ENCODE data around the gene GPR55.

Gene GPR55

GRCh38 chr2:230942371-230942770 is 17.3 kb upstream of the GPR55 start:
- Histone ChIP-seq H3K9ac (no peak overlapping the region), H3K4me3 (ENCODE audit: low read depth, low read length) (no peak overlapping the region), H3K4me1 (no peaks in the 10 kb centered on the region), H3K27me3 (ENCODE audit: control insufficient read depth, insufficient read depth, low read length) (no peaks in the 10 kb centered on the region), H3K9me3 (ENCODE audit: control insufficient read depth, low read length) (no peaks in the 10 kb centered on the region), H3K4me2 (ENCODE audit: low read length) (no peak overlapping the region), H2AFZ (no peak overlapping the region), H3K27ac (no peak overlapping the region), H3K36me3 (ENCODE audit: control insufficient read depth, insufficient read depth, low read length) (no peaks in the 10 kb centered on the region), H3K79me2 (no peaks in the 10 kb centered on the region)
- TF ChIP-seq CTCF (IDR thresholded peaks at IDR 0.05): no peak

- Histone ChIP-seq H3K9ac (no peak overlapping the region), H3K36me3 (ENCODE audit: control insufficient read depth, insufficient read depth, low read length) (no peaks in the 10 kb centered on the region), H3K4me2 (ENCODE audit: low read length) (no peak overlapping the region), H2AFZ (no peak overlapping the region), H3K4me3 (ENCODE audit: low read depth, low read length) (no peak overlapping the region), H3K4me1 (no peaks in the 10 kb centered on the region), H3K27me3 (ENCODE audit: control insufficient read depth, insufficient read depth, low read length) (no peaks in the 10 kb centered on the region), H3K9me3 (ENCODE audit: control insufficient read depth, low read length) (no peaks in the 10 kb centered on the region), H3K27ac (no peak overlapping the region), H3K79me2 (no peaks in the 10 kb centered on the region)
- TF ChIP-seq CTCF (IDR thresholded peaks at IDR 0.05): no peak
Measured at GRCh38 chr2:230941202-230942180, 16.4 kb upstream of the GPR55 start.

- no peaks in the 10 kb centered on the region for H3K27me3 ChIP-seq (ENCODE audit: control insufficient read depth, insufficient read depth, low read length)
- no peak for TF ChIP-seq CTCF (IDR thresholded peaks at IDR 0.05)
- no peaks in the 10 kb centered on the region for H3K36me3 ChIP-seq (ENCODE audit: control insufficient read depth, insufficient read depth, low read length)
- no peaks in the 10 kb centered on the region for H3K4me1 ChIP-seq
- H3K4me2 ChIP-seq (ENCODE audit: low read length): no peak overlapping the region
- H3K4me3 ChIP-seq (ENCODE audit: low read depth, low read length): no peak overlapping the region
- no peaks in the 10 kb centered on the region for H3K79me2 ChIP-seq
- no peaks in the 10 kb centered on the region for H3K9me3 ChIP-seq (ENCODE audit: control insufficient read depth, low read length)
- no peak overlapping the region for H3K9ac ChIP-seq
- H2AFZ ChIP-seq: no peak overlapping the region
- no peak overlapping the region for H3K27ac ChIP-seq
Measured at GRCh38 chr2:230940471-230940815, 15.4 kb upstream of the GPR55 start.

- Histone ChIP-seq H3K4me2 (ENCODE audit: low read length) (no peak overlapping the region), H2AFZ (no peak overlapping the region), H3K36me3 (ENCODE audit: control insufficient read depth, insufficient read depth, low read length) (no peaks in the 10 kb centered on the region), H3K27me3 (ENCODE audit: control insufficient read depth, insufficient read depth, low read length) (no peaks in the 10 kb centered on the region), H3K27ac (no peak overlapping the region), H3K4me3 (ENCODE audit: low read depth, low read length) (no peak overlapping the region), H3K9ac (no peak overlapping the region), H3K79me2 (no peaks in the 10 kb centered on the region), H3K4me1 (no peaks in the 10 kb centered on the region), H3K9me3 (ENCODE audit: control insufficient read depth, low read length) (no peaks in the 10 kb centered on the region)
- TF ChIP-seq CTCF (IDR thresholded peaks at IDR 0.05): no peak
Measured at GRCh38 chr2:230939691-230940470, 14.8 kb upstream of the GPR55 start.

Data from parathyroid adenoma (tissue), 2 donors.